Sigmoid colon (tissue), 7 donors: Measurements from ENCODE around the gene OGFR. TPM values are rescaled to one million over a fixed set of nuclear protein-coding genes. Genes with fewer than 3 reads are reported as not detected.
A peak's percentile ranks its signal among the peaks of the same experiment; 100 is the strongest.

Source experiments
- DNase-seq: peaks from one replicate; pipeline ENCODE4 v3.0.0-alpha.2; 2019
- H3K27ac ChIP-seq, 4 donors: fragments of 200-600 bp; sonication (generic); one replicate each; pipeline ENCODE4 v1.5.1; 2016 to 2019; ENCODE audit warnings: mild to moderate bottlenecking in 1 of 4
- H3K27me3 ChIP-seq, 3 donors: fragments of 200-600 bp; sonication (generic); one replicate each; pipeline ENCODE4 v1.5.1; 2019; ENCODE audit warnings: mild to moderate bottlenecking in 1 of 3
- H3K36me3 ChIP-seq, 4 donors: fragments of 200-600 bp; sonication (generic); one replicate each; pipeline ENCODE4 v1.5.1; 2016 to 2019
- H3K4me1 ChIP-seq, 4 donors: fragments of 200-600 bp; sonication (generic); one replicate each; pipeline ENCODE4 v1.5.1; 2017 to 2019
- H3K4me3 ChIP-seq, 4 donors: fragments of 200-600 bp; sonication (generic); one replicate each; pipeline ENCODE4 v1.5.1; 2017 to 2019; ENCODE audit warnings: mild to moderate bottlenecking in 2 of 4, moderate library complexity in 1 of 4
- H3K9me3 ChIP-seq, 4 donors: fragments of 200-600 bp in 3 of 4; sonication (generic) in 3 of 4; one replicate each; pipeline versions ENCODE4 v1.5.1 to v1.6.1; 2013 to 2019
- EP300 ChIP-seq, 4 donors: sonication (generic); formaldehyde crosslinking; IDR thresholded peaks; one replicate each; pipeline ENCODE4 v1.6.1; 2017; ENCODE audit warnings: antibody characterized with exemption in 4 of 4
- POLR2A ChIP-seq, 2 donors: fragments of 450-650 bp; IDR thresholded peaks; one replicate each; pipeline ENCODE4 v1.6.1; 2016; ENCODE audit warnings: antibody characterized with exemption in 2 of 2, mild to moderate bottlenecking in 2 of 2, moderate library complexity in 2 of 2
- POLR2AphosphoS5 ChIP-seq, 4 donors: sonication (generic); formaldehyde crosslinking; IDR thresholded peaks; one replicate each; pipeline ENCODE4 v1.6.1; 2017; ENCODE audit warnings: antibody characterized with exemption in 4 of 4
- WGBS, 2 donors: extraction: QIAGEN DNeasy Blood & Tissue Kit; methylation state at CpG; one replicate each; pipeline ENCODE4 v1.1.7; 2013; 5-methylcytosine and 5-hydroxymethylcytosine counted together
- intact Hi-C: fragments of 100-400 bp; cut with DNase I; formaldehyde crosslinking; loops from one replicate; pipeline ENCODE4 v1.15.1; 2023
- polyA plus RNA-seq, 3 donors: library from polyadenylated mRNA; stranded (reverse); fragments of 200-250 nt; gene quantifications; one replicate each; pipeline ENCODE4 v1.2.3, GENCODE V29; 2013
- total RNA-seq, 4 donors: library from RNA; depleted of rRNA; stranded (reverse); fragments of >200 nt; gene quantifications; one replicate each; pipeline ENCODE4 v1.1.0, GENCODE V29; 2016
- TF ChIP-seq, protein P1 (sequence below), 4 experiments: fragments of 450-650 bp in 3 of 4; fragments of 200-600 bp in 1 of 4; IDR thresholded peaks; one replicate each; pipeline ENCODE4 v1.5.1; 2016 to 2019; ENCODE audit warnings: antibody characterized with exemption in 4 of 4, mild to moderate bottlenecking in 3 of 4, moderate library complexity in 2 of 4
- donor health status: healthy with polysubstance abuse.
- donor health status: Bipolar disorder and iron deficiency.
- donor health status: healthy.

OGFR gene
- total and polyA plus RNA-seq, 7 donors, result 22.2 to 64.8 (median 46.6) TPM

DNA sequence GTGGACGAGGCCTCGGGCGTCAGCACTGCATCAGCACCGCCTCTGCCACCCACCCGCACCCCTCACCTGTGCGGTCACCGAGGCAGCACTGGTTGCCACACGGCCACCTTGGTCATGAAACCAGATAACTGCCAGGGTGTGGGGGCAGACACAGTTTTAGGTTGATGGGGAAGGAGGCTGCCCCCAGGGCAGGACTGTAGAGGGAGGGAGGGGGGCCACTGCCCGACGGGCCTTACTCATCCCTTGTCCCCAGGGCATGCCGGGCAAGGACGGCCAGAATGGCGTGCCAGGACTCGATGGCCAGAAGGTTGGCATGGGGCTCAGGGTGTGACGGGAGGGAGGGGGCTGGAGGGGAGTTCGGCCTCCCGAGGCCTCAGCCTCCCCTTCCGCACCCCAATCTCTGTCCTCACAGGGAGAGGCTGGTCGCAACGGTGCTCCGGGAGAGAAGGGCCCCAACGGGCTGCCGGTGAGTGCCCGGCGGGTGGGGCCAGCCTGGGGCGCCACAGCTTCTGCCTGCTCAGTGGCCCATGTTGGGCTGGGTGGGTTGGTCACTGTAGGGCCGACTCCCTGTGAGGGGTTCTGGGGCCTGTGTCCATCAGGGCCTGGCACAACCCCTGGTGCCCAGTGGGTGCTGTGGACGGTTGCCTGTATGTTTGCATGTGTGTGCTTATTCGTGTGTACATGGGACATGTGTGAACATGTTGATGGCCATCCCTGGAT is 24.0 kb downstream of the OGFR start:
- Histone ChIP-seq H3K27ac (no peak overlapping the region), H3K27me3 (no peaks in the 10 kb centered on the region), H3K36me3 (no peaks in the 10 kb centered on the region), H3K4me1 (peaks cover 3 to 35% (median 25%) of the 10 kb centered on the region in 4 donors), H3K9me3 (no peaks in the 10 kb centered on the region), H3K4me3 (no peak overlapping the region)
- 79 to 88% methylated on average over 29 of the region's 29 CpGs for WGBS, 2 donors
- intact Hi-C loops, result no loop called here
- TF ChIP-seq POLR2A (IDR thresholded peaks at IDR 0.05), result no peak
- DNase-seq, result no peak

DNA sequence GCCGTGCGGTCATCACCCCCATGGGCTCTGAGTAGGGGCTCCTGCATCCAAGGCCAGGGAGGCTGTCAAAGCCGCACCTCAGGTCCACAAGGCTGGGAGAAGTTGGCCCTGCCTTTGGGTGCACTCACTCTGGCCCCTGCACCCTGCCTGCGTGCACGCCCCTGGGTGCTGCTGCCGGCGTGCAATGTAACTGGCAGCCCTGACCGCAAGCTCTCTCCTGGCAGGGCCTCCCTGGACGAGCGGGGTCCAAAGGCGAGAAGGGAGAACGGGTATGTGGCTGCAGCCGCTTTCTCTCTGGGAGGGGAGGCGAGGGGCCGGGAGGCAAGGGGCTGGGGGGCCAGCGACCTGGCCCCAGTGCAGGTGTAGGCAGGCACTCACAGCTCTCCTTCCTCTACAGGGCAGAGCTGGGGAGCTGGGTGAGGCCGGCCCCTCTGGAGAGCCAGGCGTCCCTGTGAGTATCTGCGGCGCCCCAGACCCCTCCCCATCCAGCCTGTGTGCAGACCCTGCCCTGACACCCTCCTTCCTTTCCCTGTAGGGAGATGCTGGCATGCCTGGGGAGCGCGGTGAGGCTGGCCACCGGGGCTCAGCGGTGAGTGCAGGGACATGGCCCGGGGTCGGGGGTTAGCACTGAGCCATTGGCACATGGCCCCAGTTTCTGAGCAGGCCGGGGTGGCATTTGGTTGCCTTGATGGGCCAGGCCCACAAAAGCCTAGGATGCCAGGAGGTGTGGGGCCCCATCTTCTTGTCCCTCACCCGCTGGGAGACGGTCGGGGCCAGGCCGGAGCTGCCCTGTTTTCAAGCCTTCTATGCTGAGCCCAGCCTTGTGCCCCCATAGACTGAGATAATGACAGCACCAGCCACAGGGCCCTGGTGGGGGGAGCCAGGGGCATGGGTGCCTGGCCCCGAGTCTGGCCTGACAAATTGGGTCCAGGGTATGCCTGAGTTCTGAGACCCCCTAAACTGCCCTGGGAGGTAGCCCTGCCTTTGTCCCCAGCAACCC is 24.9 kb downstream of the OGFR start:
- intact Hi-C loops, result no loop called here
- no peak for DNase-seq
- TF ChIP-seq POLR2AphosphoS5 (IDR thresholded peaks at IDR 0.05) (no peak), EP300 (IDR thresholded peaks at IDR 0.05) (no peak), POLR2A (IDR thresholded peaks at IDR 0.05) (no peak)
- TF ChIP-seq, protein P1, sequence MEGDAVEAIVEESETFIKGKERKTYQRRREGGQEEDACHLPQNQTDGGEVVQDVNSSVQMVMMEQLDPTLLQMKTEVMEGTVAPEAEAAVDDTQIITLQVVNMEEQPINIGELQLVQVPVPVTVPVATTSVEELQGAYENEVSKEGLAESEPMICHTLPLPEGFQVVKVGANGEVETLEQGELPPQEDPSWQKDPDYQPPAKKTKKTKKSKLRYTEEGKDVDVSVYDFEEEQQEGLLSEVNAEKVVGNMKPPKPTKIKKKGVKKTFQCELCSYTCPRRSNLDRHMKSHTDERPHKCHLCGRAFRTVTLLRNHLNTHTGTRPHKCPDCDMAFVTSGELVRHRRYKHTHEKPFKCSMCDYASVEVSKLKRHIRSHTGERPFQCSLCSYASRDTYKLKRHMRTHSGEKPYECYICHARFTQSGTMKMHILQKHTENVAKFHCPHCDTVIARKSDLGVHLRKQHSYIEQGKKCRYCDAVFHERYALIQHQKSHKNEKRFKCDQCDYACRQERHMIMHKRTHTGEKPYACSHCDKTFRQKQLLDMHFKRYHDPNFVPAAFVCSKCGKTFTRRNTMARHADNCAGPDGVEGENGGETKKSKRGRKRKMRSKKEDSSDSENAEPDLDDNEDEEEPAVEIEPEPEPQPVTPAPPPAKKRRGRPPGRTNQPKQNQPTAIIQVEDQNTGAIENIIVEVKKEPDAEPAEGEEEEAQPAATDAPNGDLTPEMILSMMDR (IDR thresholded peaks at IDR 0.05), result no peak
- Histone ChIP-seq H3K27me3 (no peaks in the 10 kb centered on the region), H3K4me3 (no peak overlapping the region), H3K4me1 (peaks cover 2 to 26% (median 22%) of the 10 kb centered on the region in 4 donors), H3K9me3 (no peaks in the 10 kb centered on the region), H3K27ac (no peak overlapping the region), H3K36me3 (no peaks in the 10 kb centered on the region)
- 91 to 96% methylated on average over 32 of the region's 32 CpGs for WGBS, 2 donors

DNA sequence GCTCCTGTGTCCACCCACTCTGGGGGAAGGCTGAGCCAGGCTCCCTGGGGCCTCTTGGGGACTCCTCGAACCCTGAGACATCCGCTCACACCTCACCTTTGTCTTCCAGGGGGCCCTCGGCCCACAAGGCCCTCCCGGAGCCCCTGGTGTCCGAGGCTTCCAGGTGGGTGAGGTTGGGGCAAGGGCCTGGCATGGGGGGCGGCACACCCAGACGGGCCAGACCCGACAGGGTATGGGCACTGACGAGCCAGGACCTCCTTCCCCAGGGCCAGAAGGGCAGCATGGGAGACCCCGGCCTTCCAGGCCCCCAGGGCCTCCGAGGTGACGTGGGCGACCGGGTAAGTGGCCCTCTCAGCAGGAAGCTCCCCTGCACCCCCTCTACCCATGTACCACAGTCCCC is 25.6 kb downstream of the OGFR start:
- no peak for DNase-seq
- Histone ChIP-seq H3K27me3 (no peaks in the 10 kb centered on the region), H3K9me3 (no peaks in the 10 kb centered on the region), H3K4me1 (peaks cover 0 to 23% (median 15%) of the 10 kb centered on the region in 4 donors), H3K36me3 (no peaks in the 10 kb centered on the region), H3K4me3 (no peak overlapping the region), H3K27ac (no peak overlapping the region)
- 91 to 93% methylated on average over 14 of the region's 14 CpGs for WGBS, 2 donors
- TF ChIP-seq POLR2A (IDR thresholded peaks at IDR 0.05) (no peak), POLR2AphosphoS5 (IDR thresholded peaks at IDR 0.05) (no peak), EP300 (IDR thresholded peaks at IDR 0.05) (no peak)
- TF ChIP-seq, protein P1 (IDR thresholded peaks at IDR 0.05), result no peak
- intact Hi-C loops, result no loop called here

DNA sequence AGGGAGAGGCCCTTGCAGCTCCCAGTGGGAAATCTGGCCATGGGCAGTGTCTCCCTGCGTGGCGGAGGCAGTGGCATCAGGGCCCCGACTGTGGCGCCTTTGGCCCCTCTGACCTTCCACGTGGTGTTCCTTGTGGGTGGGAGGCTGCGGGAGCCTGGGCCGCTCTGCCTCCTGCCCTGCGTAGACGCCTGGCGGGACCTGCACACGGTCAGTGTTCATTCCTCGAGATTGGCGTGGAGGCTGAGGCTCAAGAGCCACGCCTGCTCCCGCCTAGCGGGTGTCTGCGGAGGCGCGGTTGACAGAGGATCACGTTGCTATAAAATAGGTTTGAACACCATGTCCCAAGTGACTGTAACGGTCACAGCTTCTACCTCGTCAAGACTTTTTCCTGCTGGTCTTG is 26.2 kb downstream of the OGFR start:
- no peak for DNase-seq
- Histone ChIP-seq H3K9me3 (no peaks in the 10 kb centered on the region), H3K27ac (peak overlapping the region in 1 of 4 donors; percentile 36), H3K27me3 (peaks cover 0 to under 1% (median 0%) of the 10 kb centered on the region in 3 donors), H3K36me3 (no peaks in the 10 kb centered on the region), H3K4me1 (peaks cover 0 to 23% (median 15%) of the 10 kb centered on the region in 4 donors), H3K4me3 (no peak overlapping the region)
- intact Hi-C loops, result no loop called here
- 27 to 75% methylated on average over 22 of the region's 22 CpGs for WGBS, 2 donors
- TF ChIP-seq EP300 (IDR thresholded peaks at IDR 0.05), result no peak
- no peak for TF ChIP-seq POLR2AphosphoS5 (IDR thresholded peaks at IDR 0.05)
- TF ChIP-seq, protein P1 (IDR thresholded peaks at IDR 0.05), result no peak
- TF ChIP-seq POLR2A (IDR thresholded peaks at IDR 0.05), result no peak

DNA sequence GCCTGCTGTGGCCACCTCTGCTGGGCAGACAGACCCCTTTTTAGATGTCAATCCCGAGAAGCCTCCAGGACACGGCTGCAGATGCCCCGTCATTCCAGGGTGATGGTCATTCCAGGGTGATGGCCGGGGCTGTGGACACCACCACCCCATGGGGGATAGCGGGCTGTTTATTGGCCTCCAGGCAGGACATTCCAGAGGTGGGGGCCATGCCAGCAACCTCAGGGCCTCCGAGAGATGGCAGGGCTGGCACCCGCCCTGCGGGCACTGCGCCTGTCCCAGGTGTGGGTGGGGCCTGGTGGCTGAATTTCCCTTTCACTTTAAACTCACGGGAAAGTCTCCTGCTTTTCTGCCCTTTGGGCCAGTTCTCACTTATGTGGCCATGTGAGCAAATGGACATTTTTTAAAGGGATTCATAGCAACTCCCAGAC is 26.7 kb downstream of the OGFR start:
- 21 to 70% methylated on average over 10 of the region's 10 CpGs for WGBS, 2 donors
- TF ChIP-seq, protein P1 (IDR thresholded peaks at IDR 0.05), result no peak
- TF ChIP-seq EP300 (IDR thresholded peaks at IDR 0.05) (no peak), POLR2AphosphoS5 (IDR thresholded peaks at IDR 0.05) (no peak), POLR2A (IDR thresholded peaks at IDR 0.05) (no peak)
- no peaks in the 10 kb centered on the region for H3K36me3 ChIP-seq
- no peak overlapping the region for H3K4me3 ChIP-seq
- DNase-seq, result no peak
- peaks cover 0 to 23% (median 15%) of the 10 kb centered on the region in 4 donors for H3K4me1 ChIP-seq
- peaks cover 0 to 6% (median 0%) of the 10 kb centered on the region in 3 donors for H3K27me3 ChIP-seq
- H3K9me3 ChIP-seq, result no peaks in the 10 kb centered on the region
- intact Hi-C loops, result no loop called here
- peak overlapping the region in 3 of 4 donors; percentile 36 to 56 (median 46) for H3K27ac ChIP-seq
